ENCODE measurements around the gene BCAS3.

GRCh38 chr17:61196799-61197198 lies 519.1 kb downstream of the BCAS3 start:
- TF ChIP-seq, protein P1, sequence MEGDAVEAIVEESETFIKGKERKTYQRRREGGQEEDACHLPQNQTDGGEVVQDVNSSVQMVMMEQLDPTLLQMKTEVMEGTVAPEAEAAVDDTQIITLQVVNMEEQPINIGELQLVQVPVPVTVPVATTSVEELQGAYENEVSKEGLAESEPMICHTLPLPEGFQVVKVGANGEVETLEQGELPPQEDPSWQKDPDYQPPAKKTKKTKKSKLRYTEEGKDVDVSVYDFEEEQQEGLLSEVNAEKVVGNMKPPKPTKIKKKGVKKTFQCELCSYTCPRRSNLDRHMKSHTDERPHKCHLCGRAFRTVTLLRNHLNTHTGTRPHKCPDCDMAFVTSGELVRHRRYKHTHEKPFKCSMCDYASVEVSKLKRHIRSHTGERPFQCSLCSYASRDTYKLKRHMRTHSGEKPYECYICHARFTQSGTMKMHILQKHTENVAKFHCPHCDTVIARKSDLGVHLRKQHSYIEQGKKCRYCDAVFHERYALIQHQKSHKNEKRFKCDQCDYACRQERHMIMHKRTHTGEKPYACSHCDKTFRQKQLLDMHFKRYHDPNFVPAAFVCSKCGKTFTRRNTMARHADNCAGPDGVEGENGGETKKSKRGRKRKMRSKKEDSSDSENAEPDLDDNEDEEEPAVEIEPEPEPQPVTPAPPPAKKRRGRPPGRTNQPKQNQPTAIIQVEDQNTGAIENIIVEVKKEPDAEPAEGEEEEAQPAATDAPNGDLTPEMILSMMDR (IDR thresholded peaks at IDR 0.05), result no peak
- no peak for TF ChIP-seq EZH2 (IDR thresholded peaks at IDR 0.05; ENCODE audit: borderline replicate concordance, insufficient read depth, low read depth, low read length, poor library complexity, severe bottlenecking)
